GM23338 (cell line): Measurements from ENCODE around the gene KIF18A. TPM values are rescaled to one million over a fixed set of nuclear protein-coding genes. Genes with fewer than 3 reads are reported as not detected.
A peak's percentile ranks its signal among the peaks of the same experiment; 100 is the strongest.

Experiments used
- ATAC-seq: fragments of 200-7000 bp; cut with Tn5 transposase; 3 replicates; pipeline ENCODE4 v1.9.1; 2020
- DNase-seq: peaks from one replicate; pipeline ENCODE4 v3.0.0-alpha.2; 2015; ENCODE audit warnings: low spot score
- H2AFZ ChIP-seq: fragments of 200-600 bp; sonication (generic); 2 replicates; pipeline ENCODE4 v1.8.0; 2016; ENCODE audit warnings: antibody characterized with exemption, mild to moderate bottlenecking, moderate library complexity
- H3F3A ChIP-seq: fragments of 200-600 bp; sonication (generic); replicated peaks from 2 replicates; pipeline ENCODE4 v1.8.0; 2017; ENCODE audit warnings: antibody characterized with exemption, mixed run types, low read depth
- H3K27ac ChIP-seq: fragments of 200-600 bp; sonication (generic); 2 replicates; pipeline ENCODE4 v1.6.1; 2016; ENCODE audit warnings: low read depth
- H3K27me3 ChIP-seq: fragments of 200-600 bp; sonication (generic); 2 replicates; pipeline ENCODE4 v1.8.0; 2016; ENCODE audit warnings: mild to moderate bottlenecking, mixed run types, moderate library complexity; ENCODE audit not compliant: insufficient read depth
- H3K36me3 ChIP-seq: fragments of 200-600 bp; sonication (generic); 2 replicates; pipeline ENCODE4 v1.8.0; 2016; ENCODE audit warnings: mild to moderate bottlenecking; ENCODE audit not compliant: insufficient read depth
- H3K4me1 ChIP-seq: fragments of 200-600 bp; sonication (generic); 2 replicates; pipeline ENCODE4 v1.8.0; 2016; ENCODE audit warnings: mild to moderate bottlenecking, moderate library complexity; ENCODE audit not compliant: insufficient read depth
- H3K4me2 ChIP-seq: fragments of 200-600 bp; sonication (generic); 2 replicates; pipeline ENCODE4 v1.7.1; 2017; ENCODE audit warnings: mixed run types
- H3K4me3 ChIP-seq: fragments of 200-600 bp; sonication (generic); 2 replicates; pipeline ENCODE4 v1.6.1; 2016; ENCODE audit warnings: mixed run types
- H3K79me2 ChIP-seq: fragments of 200-600 bp; sonication (generic); replicated peaks from 2 replicates; pipeline ENCODE4 v1.8.0; 2017; ENCODE audit warnings: mild to moderate bottlenecking; ENCODE audit not compliant: insufficient read depth
- H3K9me2 ChIP-seq: fragments of 200-600 bp; sonication (generic); 2 replicates; pipeline ENCODE4 v1.8.0; 2017; ENCODE audit not compliant: insufficient read depth
- H4K20me1 ChIP-seq: fragments of 200-600 bp; sonication (generic); replicated peaks from 2 replicates; pipeline ENCODE4 v1.8.0; 2017; ENCODE audit warnings: mild to moderate bottlenecking; ENCODE audit not compliant: insufficient read depth
- H3K27ac Mint-ChIP-seq: 2 replicates; pipeline ENCODE4 v1.8.0; 2020; ENCODE audit warnings: inconsistent platforms, mild to moderate bottlenecking, moderate library complexity, mixed read lengths
- H3K27me3 Mint-ChIP-seq: 3 replicates; pipeline ENCODE4 v1.8.0; 2022; ENCODE audit warnings: low read depth, mild to moderate bottlenecking, moderate library complexity, mixed read lengths, inconsistent platforms; ENCODE audit not compliant: insufficient read depth, poor library complexity
- H3K36me3 Mint-ChIP-seq: 3 replicates; pipeline ENCODE4 v1.8.0; 2021; ENCODE audit warnings: low read depth, mild to moderate bottlenecking, inconsistent platforms, moderate library complexity, mixed read lengths
- H3K4me1 Mint-ChIP-seq: 3 replicates; pipeline ENCODE4 v1.8.0; 2020; ENCODE audit warnings: mild to moderate bottlenecking, inconsistent platforms, mixed read lengths
- H3K4me3 Mint-ChIP-seq: 3 replicates; pipeline ENCODE4 v1.8.0; 2021; ENCODE audit warnings: moderate library complexity, mild to moderate bottlenecking, inconsistent platforms, mixed read lengths
- H3K9me3 Mint-ChIP-seq: 3 replicates; pipeline ENCODE4 v1.8.0; 2020; ENCODE audit warnings: moderate library complexity, mild to moderate bottlenecking, inconsistent platforms, mixed read lengths
- CREB1 ChIP-seq: fragments of 250-450 bp; sonication (Bioruptor Pico); IDR thresholded peaks from 2 replicates; pipeline ENCODE4 v1.5.0; 2020; ENCODE audit warnings: low read depth, mild to moderate bottlenecking, moderate library complexity
- EZH2 ChIP-seq: fragments of 200-600 bp; sonication (generic); IDR thresholded peaks from one replicate; pipeline ENCODE4 v1.8.0; 2017; ENCODE audit warnings: antibody characterized with exemption, mild to moderate bottlenecking, low read depth; ENCODE audit not compliant: unreplicated experiment
- EZH2phosphoT487 ChIP-seq: fragments of 200-600 bp; sonication (generic); IDR thresholded peaks from one replicate; pipeline ENCODE4 v1.8.1; 2018; ENCODE audit warnings: antibody characterized with exemption; ENCODE audit not compliant: unreplicated experiment
- NANOG ChIP-seq: IDR thresholded peaks from 2 replicates; pipeline ENCODE4 v1.6.1; 2016; ENCODE audit warnings: antibody characterized with exemption, borderline replicate concordance
- STAT1 ChIP-seq: IDR thresholded peaks from one replicate; pipeline ENCODE4 v1.6.1; 2016; ENCODE audit warnings: antibody characterized with exemption; ENCODE audit not compliant: unreplicated experiment
- ZNF331 ChIP-seq: fragments of 250-450 bp; sonication (Bioruptor Pico); IDR thresholded peaks from 2 replicates; pipeline ENCODE4 v1.5.0; 2020; ENCODE audit warnings: low read depth, mild to moderate bottlenecking, moderate library complexity
- polyA plus RNA-seq: library from polyadenylated mRNA; unstranded; fragments of >200 nt; fragmentation: Nextera tagmentation; extraction: Ambion mirVana; gene quantifications from 2 replicates; pipeline ENCODE4 v1.2.1, GENCODE V29; 2016
- total RNA-seq: library from RNA; depleted of rRNA; stranded (reverse); fragments of >200 nt; shearing (Covaris generic); gene quantifications from 2 replicates; pipeline ENCODE4 v1.2.3, GENCODE V29; 2014
- TF ChIP-seq, protein P1 (sequence below), 2 experiments: fragments of 200-600 bp in 1 of 2; sonication (generic) in 1 of 2; conservative IDR thresholded peaks; 2 replicates each; pipeline versions ENCODE4 v1.5.1 to v1.6.1; 2016 to 2017; ENCODE audit warnings: antibody characterized with exemption in 2 of 2, low read depth in 2 of 2, mild to moderate bottlenecking in 2 of 2, moderate library complexity in 1 of 2
- TF ChIP-seq, protein P2 (sequence below): IDR thresholded peaks from 2 replicates; pipeline ENCODE4 v1.6.1; 2016; ENCODE audit warnings: antibody characterized with exemption
- TF ChIP-seq, protein P3 (sequence below): IDR thresholded peaks from one replicate; pipeline ENCODE4 v1.6.1; 2018; ENCODE audit warnings: antibody characterized with exemption; ENCODE audit not compliant: unreplicated experiment
- TF ChIP-seq, protein P4 (sequence below): fragments of 250-450 bp; sonication (Bioruptor Pico); IDR thresholded peaks from 2 replicates; pipeline ENCODE4 v1.5.0; 2020; ENCODE audit warnings: mild to moderate bottlenecking, moderate library complexity

The KIF18A gene
- total and polyA plus RNA-seq, 2 experiments from 2014 or later = 22.2 to 26.5 TPM

DNA sequence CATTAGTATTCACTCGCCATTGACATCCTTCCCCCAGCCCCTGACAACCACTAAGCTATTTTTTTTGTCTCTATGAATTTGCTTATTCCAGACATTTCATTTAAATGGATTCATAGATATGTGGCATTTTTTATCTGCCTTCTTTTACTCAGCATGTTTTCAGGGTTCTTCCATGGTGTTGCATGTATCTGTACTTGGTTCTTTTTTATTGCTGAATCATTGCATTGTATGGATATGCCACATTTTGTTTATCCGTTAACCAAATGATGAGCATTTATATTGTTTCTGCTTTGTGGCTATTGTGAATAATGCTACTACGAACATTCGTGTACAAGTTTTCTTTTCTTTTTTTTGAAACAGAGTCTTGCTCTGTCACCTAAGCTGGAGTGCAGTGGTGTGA, 6.2 kb upstream of the KIF18A start:
- H3K4me2 ChIP-seq = no peak overlapping the region
- H3K9me2 ChIP-seq = no peaks in the 10 kb centered on the region
- H3K27ac Mint-ChIP-seq = peak overlapping the region; percentile 75; the same call in 1 of the 2 replicates
- TF ChIP-seq, protein P1, sequence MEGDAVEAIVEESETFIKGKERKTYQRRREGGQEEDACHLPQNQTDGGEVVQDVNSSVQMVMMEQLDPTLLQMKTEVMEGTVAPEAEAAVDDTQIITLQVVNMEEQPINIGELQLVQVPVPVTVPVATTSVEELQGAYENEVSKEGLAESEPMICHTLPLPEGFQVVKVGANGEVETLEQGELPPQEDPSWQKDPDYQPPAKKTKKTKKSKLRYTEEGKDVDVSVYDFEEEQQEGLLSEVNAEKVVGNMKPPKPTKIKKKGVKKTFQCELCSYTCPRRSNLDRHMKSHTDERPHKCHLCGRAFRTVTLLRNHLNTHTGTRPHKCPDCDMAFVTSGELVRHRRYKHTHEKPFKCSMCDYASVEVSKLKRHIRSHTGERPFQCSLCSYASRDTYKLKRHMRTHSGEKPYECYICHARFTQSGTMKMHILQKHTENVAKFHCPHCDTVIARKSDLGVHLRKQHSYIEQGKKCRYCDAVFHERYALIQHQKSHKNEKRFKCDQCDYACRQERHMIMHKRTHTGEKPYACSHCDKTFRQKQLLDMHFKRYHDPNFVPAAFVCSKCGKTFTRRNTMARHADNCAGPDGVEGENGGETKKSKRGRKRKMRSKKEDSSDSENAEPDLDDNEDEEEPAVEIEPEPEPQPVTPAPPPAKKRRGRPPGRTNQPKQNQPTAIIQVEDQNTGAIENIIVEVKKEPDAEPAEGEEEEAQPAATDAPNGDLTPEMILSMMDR (conservative IDR thresholded peaks at IDR 0.05; ENCODE audit: low read depth in 2 of 2) = no peak
- TF ChIP-seq ZNF331 (CRISPR knock-in tag) = no peak
- TF ChIP-seq EZH2phosphoT487 = no peak
- TF ChIP-seq, protein P2, sequence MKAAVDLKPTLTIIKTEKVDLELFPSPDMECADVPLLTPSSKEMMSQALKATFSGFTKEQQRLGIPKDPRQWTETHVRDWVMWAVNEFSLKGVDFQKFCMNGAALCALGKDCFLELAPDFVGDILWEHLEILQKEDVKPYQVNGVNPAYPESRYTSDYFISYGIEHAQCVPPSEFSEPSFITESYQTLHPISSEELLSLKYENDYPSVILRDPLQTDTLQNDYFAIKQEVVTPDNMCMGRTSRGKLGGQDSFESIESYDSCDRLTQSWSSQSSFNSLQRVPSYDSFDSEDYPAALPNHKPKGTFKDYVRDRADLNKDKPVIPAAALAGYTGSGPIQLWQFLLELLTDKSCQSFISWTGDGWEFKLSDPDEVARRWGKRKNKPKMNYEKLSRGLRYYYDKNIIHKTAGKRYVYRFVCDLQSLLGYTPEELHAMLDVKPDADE = no peak
- TF ChIP-seq CREB1 = no peak
- no peak for TF ChIP-seq STAT1
- TF ChIP-seq, protein P3, sequence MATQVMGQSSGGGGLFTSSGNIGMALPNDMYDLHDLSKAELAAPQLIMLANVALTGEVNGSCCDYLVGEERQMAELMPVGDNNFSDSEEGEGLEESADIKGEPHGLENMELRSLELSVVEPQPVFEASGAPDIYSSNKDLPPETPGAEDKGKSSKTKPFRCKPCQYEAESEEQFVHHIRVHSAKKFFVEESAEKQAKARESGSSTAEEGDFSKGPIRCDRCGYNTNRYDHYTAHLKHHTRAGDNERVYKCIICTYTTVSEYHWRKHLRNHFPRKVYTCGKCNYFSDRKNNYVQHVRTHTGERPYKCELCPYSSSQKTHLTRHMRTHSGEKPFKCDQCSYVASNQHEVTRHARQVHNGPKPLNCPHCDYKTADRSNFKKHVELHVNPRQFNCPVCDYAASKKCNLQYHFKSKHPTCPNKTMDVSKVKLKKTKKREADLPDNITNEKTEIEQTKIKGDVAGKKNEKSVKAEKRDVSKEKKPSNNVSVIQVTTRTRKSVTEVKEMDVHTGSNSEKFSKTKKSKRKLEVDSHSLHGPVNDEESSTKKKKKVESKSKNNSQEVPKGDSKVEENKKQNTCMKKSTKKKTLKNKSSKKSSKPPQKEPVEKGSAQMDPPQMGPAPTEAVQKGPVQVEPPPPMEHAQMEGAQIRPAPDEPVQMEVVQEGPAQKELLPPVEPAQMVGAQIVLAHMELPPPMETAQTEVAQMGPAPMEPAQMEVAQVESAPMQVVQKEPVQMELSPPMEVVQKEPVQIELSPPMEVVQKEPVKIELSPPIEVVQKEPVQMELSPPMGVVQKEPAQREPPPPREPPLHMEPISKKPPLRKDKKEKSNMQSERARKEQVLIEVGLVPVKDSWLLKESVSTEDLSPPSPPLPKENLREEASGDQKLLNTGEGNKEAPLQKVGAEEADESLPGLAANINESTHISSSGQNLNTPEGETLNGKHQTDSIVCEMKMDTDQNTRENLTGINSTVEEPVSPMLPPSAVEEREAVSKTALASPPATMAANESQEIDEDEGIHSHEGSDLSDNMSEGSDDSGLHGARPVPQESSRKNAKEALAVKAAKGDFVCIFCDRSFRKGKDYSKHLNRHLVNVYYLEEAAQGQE = no peak
- TF ChIP-seq EZH2 = no peak
- H3K4me1 ChIP-seq = no peaks in the 10 kb centered on the region
- H4K20me1 ChIP-seq = no peaks in the 10 kb centered on the region
- no peak overlapping the region for H3K27ac ChIP-seq
- no peaks in the 10 kb centered on the region for H3K36me3 ChIP-seq
- no peaks in the 10 kb centered on the region for H3K27me3 ChIP-seq
- H3K4me3 Mint-ChIP-seq = no peak overlapping the region
- H2AFZ ChIP-seq = no peak overlapping the region
- H3K27me3 Mint-ChIP-seq = peaks cover 7% of the 10 kb centered on the region
- H3K4me1 Mint-ChIP-seq = peaks cover 14% of the 10 kb centered on the region
- no peaks in the 10 kb centered on the region for H3F3A ChIP-seq
- no peak overlapping the region for H3K4me3 ChIP-seq
- no peaks in the 10 kb centered on the region for H3K9me3 Mint-ChIP-seq
- no peak for DNase-seq
- no peak for ATAC-seq
- peaks cover 31% of the 10 kb centered on the region for H3K79me2 ChIP-seq
- H3K36me3 Mint-ChIP-seq = peaks cover 3% of the 10 kb centered on the region; the same call in 1 of the 3 replicates

DNA sequence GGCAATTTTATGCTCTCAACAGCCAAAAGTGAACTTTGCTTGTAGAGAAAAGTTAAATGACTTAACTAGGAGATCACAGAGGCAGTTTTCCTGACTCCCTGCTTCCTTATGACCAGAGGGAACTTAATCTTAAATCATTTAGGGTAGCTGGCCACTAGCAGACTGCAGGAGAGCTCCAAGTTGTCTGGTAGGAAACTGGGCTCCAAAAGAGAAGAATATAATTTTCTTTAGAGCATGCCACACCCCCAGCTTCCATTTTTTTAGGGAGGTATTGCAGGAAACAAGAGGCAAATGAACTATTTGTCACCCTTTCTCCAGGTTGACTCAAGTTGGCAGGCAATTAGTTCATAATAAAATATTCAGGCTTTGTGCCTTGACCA, 2.9 kb upstream of the KIF18A start:
- H3K27me3 Mint-ChIP-seq = peaks cover 14% of the 10 kb centered on the region
- Histone ChIP-seq H3K4me1 (peaks cover 5% of the 10 kb centered on the region), H3K27ac (peak overlapping the region; percentile 64; the same call in 1 of the 2 replicates), H4K20me1 (no peaks in the 10 kb centered on the region), H3K36me3 (no peaks in the 10 kb centered on the region), H3K4me2 (peak overlapping the region; percentile 92), H2AFZ (peak overlapping the region; percentile 91), H3K4me3 (peak overlapping the region; percentile 89), H3F3A (no peaks in the 10 kb centered on the region), H3K9me2 (no peaks in the 10 kb centered on the region), H3K79me2 (peaks cover 56% of the 10 kb centered on the region), H3K27me3 (no peaks in the 10 kb centered on the region)
- no peak for DNase-seq
- H3K4me1 Mint-ChIP-seq = peaks cover 22% of the 10 kb centered on the region
- H3K4me3 Mint-ChIP-seq = peak overlapping the region; percentile 97
- H3K9me3 Mint-ChIP-seq = no peaks in the 10 kb centered on the region
- peak overlapping the region; percentile 93 for H3K27ac Mint-ChIP-seq
- ATAC-seq = no peak
- peaks cover 3% of the 10 kb centered on the region; the same call in 1 of the 3 replicates for H3K36me3 Mint-ChIP-seq
- TF ChIP-seq, protein P4, sequence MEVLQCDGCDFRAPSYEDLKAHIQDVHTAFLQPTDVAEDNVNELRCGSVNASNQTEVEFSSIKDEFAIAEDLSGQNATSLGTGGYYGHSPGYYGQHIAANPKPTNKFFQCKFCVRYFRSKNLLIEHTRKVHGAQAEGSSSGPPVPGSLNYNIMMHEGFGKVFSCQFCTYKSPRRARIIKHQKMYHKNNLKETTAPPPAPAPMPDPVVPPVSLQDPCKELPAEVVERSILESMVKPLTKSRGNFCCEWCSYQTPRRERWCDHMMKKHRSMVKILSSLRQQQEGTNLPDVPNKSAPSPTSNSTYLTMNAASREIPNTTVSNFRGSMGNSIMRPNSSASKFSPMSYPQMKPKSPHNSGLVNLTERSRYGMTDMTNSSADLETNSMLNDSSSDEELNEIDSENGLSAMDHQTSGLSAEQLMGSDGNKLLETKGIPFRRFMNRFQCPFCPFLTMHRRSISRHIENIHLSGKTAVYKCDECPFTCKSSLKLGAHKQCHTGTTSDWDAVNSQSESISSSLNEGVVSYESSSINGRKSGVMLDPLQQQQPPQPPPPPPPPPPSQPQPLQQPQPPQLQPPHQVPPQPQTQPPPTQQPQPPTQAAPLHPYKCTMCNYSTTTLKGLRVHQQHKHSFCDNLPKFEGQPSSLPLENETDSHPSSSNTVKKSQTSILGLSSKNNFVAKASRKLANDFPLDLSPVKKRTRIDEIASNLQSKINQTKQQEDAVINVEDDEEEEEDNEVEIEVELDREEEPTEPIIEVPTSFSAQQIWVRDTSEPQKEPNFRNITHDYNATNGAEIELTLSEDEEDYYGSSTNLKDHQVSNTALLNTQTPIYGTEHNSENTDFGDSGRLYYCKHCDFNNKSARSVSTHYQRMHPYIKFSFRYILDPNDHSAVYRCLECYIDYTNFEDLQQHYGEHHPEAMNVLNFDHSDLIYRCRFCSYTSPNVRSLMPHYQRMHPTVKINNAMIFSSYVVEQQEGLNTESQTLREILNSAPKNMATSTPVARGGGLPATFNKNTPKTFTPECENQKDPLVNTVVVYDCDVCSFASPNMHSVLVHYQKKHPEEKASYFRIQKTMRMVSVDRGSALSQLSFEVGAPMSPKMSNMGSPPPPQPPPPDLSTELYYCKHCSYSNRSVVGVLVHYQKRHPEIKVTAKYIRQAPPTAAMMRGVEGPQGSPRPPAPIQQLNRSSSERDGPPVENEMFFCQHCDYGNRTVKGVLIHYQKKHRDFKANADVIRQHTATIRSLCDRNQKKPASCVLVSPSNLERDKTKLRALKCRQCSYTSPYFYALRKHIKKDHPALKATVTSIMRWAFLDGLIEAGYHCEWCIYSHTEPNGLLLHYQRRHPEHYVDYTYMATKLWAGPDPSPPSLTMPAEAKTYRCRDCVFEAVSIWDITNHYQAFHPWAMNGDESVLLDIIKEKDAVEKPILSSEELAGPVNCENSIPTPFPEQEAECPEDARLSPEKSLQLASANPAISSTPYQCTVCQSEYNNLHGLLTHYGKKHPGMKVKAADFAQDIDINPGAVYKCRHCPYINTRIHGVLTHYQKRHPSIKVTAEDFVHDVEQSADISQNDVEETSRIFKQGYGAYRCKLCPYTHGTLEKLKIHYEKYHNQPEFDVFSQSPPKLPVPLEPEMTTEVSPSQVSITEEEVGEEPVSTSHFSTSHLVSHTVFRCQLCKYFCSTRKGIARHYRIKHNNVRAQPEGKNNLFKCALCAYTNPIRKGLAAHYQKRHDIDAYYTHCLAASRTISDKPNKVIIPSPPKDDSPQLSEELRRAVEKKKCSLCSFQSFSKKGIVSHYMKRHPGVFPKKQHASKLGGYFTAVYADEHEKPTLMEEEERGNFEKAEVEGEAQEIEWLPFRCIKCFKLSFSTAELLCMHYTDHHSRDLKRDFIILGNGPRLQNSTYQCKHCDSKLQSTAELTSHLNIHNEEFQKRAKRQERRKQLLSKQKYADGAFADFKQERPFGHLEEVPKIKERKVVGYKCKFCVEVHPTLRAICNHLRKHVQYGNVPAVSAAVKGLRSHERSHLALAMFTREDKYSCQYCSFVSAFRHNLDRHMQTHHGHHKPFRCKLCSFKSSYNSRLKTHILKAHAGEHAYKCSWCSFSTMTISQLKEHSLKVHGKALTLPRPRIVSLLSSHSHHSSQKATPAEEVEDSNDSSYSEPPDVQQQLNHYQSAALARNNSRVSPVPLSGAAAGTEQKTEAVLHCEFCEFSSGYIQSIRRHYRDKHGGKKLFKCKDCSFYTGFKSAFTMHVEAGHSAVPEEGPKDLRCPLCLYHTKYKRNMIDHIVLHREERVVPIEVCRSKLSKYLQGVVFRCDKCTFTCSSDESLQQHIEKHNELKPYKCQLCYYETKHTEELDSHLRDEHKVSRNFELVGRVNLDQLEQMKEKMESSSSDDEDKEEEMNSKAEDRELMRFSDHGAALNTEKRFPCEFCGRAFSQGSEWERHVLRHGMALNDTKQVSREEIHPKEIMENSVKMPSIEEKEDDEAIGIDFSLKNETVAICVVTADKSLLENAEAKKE = no peak
- no peak for TF ChIP-seq STAT1
- no peak for TF ChIP-seq EZH2phosphoT487
- TF ChIP-seq NANOG = no peak
